Peyer's patch (tissue), 4 donors: ENCODE results near the gene ASB15. TPM values are rescaled to one million over a fixed set of nuclear protein-coding genes. Genes with fewer than 3 reads are reported as not detected.
A peak's percentile ranks its signal among the peaks of the same experiment; 100 is the strongest.

Source experiments
- DNase-seq, 3 donors: peaks; one replicate each; pipeline ENCODE4 v3.0.0-alpha.2; 2017 to 2019
- H3K27ac ChIP-seq, 4 donors: fragments of 200-600 bp; sonication (generic); one replicate each; pipeline ENCODE4 v1.5.1; 2016 to 2019
- H3K27me3 ChIP-seq, 2 donors: fragments of 200-600 bp; sonication (generic); one replicate each; pipeline ENCODE4 v1.5.1; 2019
- H3K36me3 ChIP-seq, 3 donors: fragments of 200-600 bp; sonication (generic); one replicate each; pipeline ENCODE4 v1.5.1; 2016 to 2019
- H3K4me1 ChIP-seq, 4 donors: fragments of 200-600 bp; sonication (generic); one replicate each; pipeline ENCODE4 v1.5.1; 2016 to 2019
- H3K4me3 ChIP-seq, 4 donors: fragments of 200-600 bp; sonication (generic); 1 replicate in 3 of 4; 2 replicates in 1 of 4; pipeline ENCODE4 v1.5.1; 2016 to 2019; ENCODE audit warnings: mild to moderate bottlenecking in 1 of 4
- H3K9me3 ChIP-seq, 4 donors: fragments of 200-600 bp; sonication (generic); one replicate each; pipeline ENCODE4 v1.5.1; 2016 to 2019; ENCODE audit warnings: mild to moderate bottlenecking in 1 of 4
- POLR2A ChIP-seq, 2 donors: fragments of 450-650 bp; IDR thresholded peaks; one replicate each; pipeline ENCODE4 v1.5.1; 2017; ENCODE audit warnings: antibody characterized with exemption in 2 of 2, mild to moderate bottlenecking in 2 of 2, moderate library complexity in 2 of 2
- total RNA-seq, 4 donors: library from RNA; depleted of rRNA; stranded (reverse); fragments of >200 nt; gene quantifications; one replicate each; pipeline ENCODE4 v1.1.0, GENCODE V29; 2016
- TF ChIP-seq, protein P1 (sequence below), 6 experiments: fragments of 450-650 bp in 4 of 6; fragments of 200-600 bp in 2 of 6; sonication (generic) in 1 of 6; IDR thresholded peaks; one replicate each; pipeline ENCODE4 v1.5.1; 2017 to 2019; ENCODE audit warnings: antibody characterized with exemption in 6 of 6, mild to moderate bottlenecking in 3 of 6, moderate library complexity in 1 of 6

ASB15 gene
- total RNA-seq, 4 donors from 2014 or later = not detected

DNA sequence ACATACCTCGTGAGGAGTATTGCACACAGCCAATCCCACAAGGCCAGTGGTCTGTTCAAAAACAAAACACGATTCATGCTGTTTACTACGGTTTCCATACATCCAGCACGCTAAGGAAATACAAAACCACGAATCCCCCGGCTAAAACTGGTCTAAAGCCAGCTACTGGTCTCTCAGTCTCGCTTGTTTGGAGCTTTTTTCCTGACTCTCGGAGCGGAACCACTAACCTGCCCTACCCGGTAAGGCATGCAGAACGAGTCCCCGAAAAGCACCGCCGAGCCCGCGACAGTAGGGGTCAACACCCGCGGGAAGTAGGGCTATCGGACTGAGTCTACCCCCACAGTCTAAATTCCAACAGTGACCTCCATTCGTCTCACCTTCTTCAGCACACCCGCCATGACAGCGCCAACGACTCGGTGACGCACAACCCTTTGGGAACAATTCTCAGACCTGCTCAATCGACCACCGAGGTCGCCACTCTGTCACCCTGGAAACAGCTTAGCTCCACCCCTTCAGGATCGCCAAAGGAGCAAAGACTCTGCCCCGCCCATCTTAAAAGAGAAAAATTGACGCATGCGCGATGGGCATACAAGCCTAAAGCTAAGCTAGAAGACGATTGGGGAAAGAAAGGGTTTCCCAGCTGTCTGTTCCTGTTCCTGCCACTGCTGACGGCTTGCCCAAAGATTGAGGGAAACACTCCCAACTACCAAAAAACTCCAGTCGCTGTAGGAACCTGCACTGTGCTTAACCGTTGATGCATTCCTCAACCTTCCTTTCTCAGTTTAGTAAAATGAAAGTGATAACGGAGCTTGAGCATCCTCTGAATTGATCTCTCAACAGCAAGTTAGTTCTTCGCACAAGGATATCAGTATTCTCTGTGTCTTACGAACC is 44.0 kb upstream of the ASB15 start, which contains the start of gene NDUFA5:
TSS of gene NDUFA5 (minus strand) at position 421 of the 891 bp plus-strand sequence. CDS start at position 398, 23 bp downstream.
- H3K27me3 ChIP-seq = no peaks in the 10 kb centered on the region

DNA sequence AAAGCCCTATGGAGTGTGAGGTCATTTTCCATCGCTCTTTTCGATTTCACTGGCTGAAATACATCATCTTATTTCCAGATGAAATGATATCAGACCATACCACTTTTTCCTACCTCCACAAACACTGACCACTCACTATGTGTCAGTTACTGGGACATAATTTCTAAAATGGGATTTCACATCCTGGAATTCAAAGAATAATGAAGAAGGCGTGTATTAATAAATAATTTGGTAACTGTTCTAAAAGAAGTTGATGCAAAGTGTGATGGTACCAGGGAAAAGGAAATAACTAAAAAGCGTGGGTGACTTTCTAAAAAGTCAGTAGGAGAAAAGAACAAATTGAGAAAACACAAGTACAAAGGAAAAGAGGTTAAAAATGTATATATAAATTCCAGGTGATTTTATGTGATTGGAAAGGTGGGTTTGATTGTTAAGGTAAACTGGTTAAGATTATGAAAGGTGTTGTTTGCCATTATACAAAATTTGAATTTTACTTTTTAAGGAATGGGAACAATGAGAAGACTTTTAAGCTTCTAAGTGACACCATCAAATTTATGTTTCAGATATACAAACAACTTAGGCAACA is 43.2 kb upstream of the ASB15 start:
- no peaks in the 10 kb centered on the region for H3K27me3 ChIP-seq
- DNase-seq = no peak
- H3K27ac ChIP-seq = peak overlapping the region; percentile 78 to 87 (median 82)
- H3K36me3 ChIP-seq = peaks cover 0 to 4% (median 0%) of the 10 kb centered on the region in 3 donors
- peaks cover 0 to 24% (median 7%) of the 10 kb centered on the region in 4 donors for H3K4me1 ChIP-seq
- H3K4me3 ChIP-seq = peak overlapping the region; percentile 77 to 96 (median 89)
- TF ChIP-seq POLR2A (IDR thresholded peaks at IDR 0.05) = no peak
- TF ChIP-seq, protein P1, sequence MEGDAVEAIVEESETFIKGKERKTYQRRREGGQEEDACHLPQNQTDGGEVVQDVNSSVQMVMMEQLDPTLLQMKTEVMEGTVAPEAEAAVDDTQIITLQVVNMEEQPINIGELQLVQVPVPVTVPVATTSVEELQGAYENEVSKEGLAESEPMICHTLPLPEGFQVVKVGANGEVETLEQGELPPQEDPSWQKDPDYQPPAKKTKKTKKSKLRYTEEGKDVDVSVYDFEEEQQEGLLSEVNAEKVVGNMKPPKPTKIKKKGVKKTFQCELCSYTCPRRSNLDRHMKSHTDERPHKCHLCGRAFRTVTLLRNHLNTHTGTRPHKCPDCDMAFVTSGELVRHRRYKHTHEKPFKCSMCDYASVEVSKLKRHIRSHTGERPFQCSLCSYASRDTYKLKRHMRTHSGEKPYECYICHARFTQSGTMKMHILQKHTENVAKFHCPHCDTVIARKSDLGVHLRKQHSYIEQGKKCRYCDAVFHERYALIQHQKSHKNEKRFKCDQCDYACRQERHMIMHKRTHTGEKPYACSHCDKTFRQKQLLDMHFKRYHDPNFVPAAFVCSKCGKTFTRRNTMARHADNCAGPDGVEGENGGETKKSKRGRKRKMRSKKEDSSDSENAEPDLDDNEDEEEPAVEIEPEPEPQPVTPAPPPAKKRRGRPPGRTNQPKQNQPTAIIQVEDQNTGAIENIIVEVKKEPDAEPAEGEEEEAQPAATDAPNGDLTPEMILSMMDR (IDR thresholded peaks at IDR 0.05) = no peak
- H3K9me3 ChIP-seq = no peaks in the 10 kb centered on the region

More for the DNA sequence above, 44.0 kb upstream of the ASB15 start, which contains the start of gene NDUFA5:
- DNase-seq = peak; percentile 91 to 99 (median 96)
- Histone ChIP-seq H3K9me3 (no peaks in the 10 kb centered on the region), H3K36me3 (peaks cover 0 to 12% (median 0%) of the 10 kb centered on the region in 3 donors), H3K4me1 (peaks cover 0 to 24% (median 7%) of the 10 kb centered on the region in 4 donors), H3K4me3 (peak within 1 kb of the TSS; percentile 77 to 96 (median 89)), H3K27ac (peak within 1 kb of the TSS; percentile 78 to 87 (median 82))
- TF ChIP-seq, protein P1 (IDR thresholded peaks at IDR 0.05) = no peak
- TF ChIP-seq POLR2A (IDR thresholded peaks at IDR 0.05) = peak; percentile 46 to 70

DNA sequence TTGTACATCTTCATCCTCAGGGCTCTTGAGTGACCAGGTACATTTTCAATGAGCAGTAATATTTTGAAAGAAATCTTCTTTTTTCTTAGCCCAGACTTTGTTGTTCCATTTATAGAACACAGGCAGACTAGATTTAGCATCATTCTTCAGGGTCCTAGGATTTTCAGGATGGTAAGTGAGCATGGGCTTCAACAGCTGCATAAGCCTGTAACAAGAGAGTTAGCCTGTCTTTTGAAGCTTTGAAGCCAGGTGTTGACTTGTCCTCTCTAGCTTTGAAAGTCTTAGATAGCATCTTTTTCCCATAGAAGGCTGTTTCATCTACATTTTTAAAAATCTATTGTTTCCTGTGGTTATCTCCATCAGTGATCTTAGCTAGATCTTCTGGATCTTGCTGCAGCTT is 39.5 kb upstream of the ASB15 start:
- H3K36me3 ChIP-seq = no peaks in the 10 kb centered on the region
- H3K4me1 ChIP-seq = peaks cover 0 to under 1% (median 0%) of the 10 kb centered on the region in 4 donors
- no peak for TF ChIP-seq POLR2A (IDR thresholded peaks at IDR 0.05)
- TF ChIP-seq, protein P1 (IDR thresholded peaks at IDR 0.05) = no peak
- no peaks in the 10 kb centered on the region for H3K27me3 ChIP-seq
- no peak overlapping the region for H3K4me3 ChIP-seq
- H3K27ac ChIP-seq = no peak overlapping the region
- no peaks in the 10 kb centered on the region for H3K9me3 ChIP-seq
- DNase-seq = no peak

DNA sequence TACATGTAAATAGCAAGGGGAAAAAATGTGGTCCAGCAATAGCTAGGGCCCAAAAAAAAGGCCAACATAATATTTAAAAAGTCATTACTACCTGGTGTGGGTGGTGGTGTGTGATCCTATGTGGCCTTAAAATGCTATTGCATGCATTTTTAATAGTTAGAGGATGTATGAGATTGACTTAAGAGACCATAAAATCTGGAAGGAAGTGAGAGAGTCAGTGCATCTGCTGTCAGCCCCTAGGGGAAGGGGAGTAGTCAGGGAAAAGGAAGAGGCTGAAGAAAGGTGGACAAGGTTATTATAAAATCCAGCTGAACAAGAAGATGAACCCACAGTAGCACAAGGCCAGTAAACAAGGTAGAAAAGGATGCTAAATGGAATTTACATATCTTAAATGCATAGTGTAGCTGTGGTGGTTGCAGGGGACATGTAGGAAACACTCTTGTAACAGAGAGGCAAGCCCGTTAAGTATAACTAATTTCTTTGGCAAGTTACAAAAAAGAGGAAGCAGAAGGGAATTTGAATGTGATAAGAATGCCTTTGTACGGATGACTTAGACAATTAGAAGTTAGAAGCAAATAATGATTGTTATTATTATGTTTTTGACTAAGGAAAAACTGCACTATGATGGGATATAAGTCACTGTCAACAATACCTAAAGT is 32.1 kb upstream of the ASB15 start:
- H3K9me3 ChIP-seq = no peaks in the 10 kb centered on the region
- no peak overlapping the region for H3K27ac ChIP-seq
- no peaks in the 10 kb centered on the region for H3K27me3 ChIP-seq
- TF ChIP-seq, protein P1 (IDR thresholded peaks at IDR 0.05) = no peak
- no peak for TF ChIP-seq POLR2A (IDR thresholded peaks at IDR 0.05)
- no peak overlapping the region for H3K4me3 ChIP-seq
- no peak for DNase-seq
- no peaks in the 10 kb centered on the region for H3K4me1 ChIP-seq
- H3K36me3 ChIP-seq = no peaks in the 10 kb centered on the region

DNA sequence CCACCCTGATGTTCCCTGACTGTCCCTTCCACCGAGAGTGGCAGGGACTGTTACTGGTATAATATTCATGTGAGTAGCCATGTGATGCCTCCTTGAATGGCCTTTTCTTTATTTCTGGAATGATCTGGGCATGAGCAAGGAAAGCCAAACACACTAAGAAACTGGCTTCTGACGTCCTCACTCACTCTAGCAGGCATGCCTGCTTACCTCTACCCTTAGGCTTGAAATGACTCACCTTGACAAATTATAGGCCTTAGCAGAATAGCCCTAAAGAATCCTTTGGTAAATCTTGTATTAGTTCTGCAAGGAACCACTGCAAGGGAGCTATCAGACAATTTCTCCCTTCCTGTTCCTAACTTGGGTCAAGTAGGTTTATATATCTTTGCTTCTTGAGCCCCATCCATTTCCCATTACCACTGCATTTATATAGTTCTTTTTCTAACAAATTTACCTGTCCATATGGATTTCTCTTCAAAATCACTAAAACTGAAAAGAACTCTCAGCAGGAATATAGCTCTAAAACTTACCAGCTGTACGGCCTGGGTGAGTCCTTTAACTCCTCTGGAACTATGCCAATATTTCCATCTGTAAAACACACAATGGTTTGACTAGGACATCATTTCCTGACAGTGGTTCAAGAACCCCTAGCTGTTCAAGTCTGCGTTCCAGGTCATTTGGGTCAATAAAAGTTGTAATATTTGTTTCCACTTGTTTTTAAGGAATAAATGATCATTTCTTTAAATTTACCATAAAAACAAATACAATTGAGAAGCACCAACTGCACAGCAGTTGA is 31.0 kb upstream of the ASB15 start:
- no peak for TF ChIP-seq POLR2A (IDR thresholded peaks at IDR 0.05)
- TF ChIP-seq, protein P1 (IDR thresholded peaks at IDR 0.05) = no peak
- no peaks in the 10 kb centered on the region for H3K9me3 ChIP-seq
- H3K4me1 ChIP-seq = no peaks in the 10 kb centered on the region
- H3K36me3 ChIP-seq = no peaks in the 10 kb centered on the region
- H3K27ac ChIP-seq = no peak overlapping the region
- DNase-seq = no peak
- no peaks in the 10 kb centered on the region for H3K27me3 ChIP-seq
- no peak overlapping the region for H3K4me3 ChIP-seq
